Hepatocyte (in vitro differentiated cells): ENCODE measurements around the gene CFAP221.
"Not testable (repeated sequence)": the region's sequence is repeated elsewhere in the genome, so short reads cannot be mapped to it uniquely, and the experiment has no call there.

Experiments
- CTCF ChIP-seq: fragments of 200-600 bp; sonication (generic); IDR thresholded peaks from 2 replicates; pipeline ENCODE4 v1.5.1; 2016; ENCODE audit warnings: antibody characterized with exemption, mild to moderate bottlenecking; ENCODE audit not compliant: poor library complexity
- EZH2 ChIP-seq: fragments of 200-600 bp; sonication (generic); IDR thresholded peaks from 2 replicates; pipeline ENCODE4 v1.6.1; 2016; ENCODE audit warnings: antibody characterized with exemption, mild to moderate bottlenecking, borderline replicate concordance
- EZH2phosphoT487 ChIP-seq: fragments of 200-600 bp; sonication (generic); IDR thresholded peaks from one replicate; pipeline ENCODE4 v1.6.1; 2018; ENCODE audit warnings: antibody characterized with exemption, mild to moderate bottlenecking, low read depth, moderate library complexity; ENCODE audit not compliant: unreplicated experiment, severe bottlenecking

- TF ChIP-seq CTCF, EZH2phosphoT487, EZH2: not testable (repeated sequence)
Observed at GRCh38 chr2:119618725-119619124, 74.5 kb downstream of the CFAP221 start.
